CD4-positive, alpha-beta T cell (primary cell): Measurements from ENCODE around the gene SDK1. TPM values are rescaled to one million over a fixed set of nuclear protein-coding genes. Genes with fewer than 3 reads are reported as not detected.

Experiments used
- ATAC-seq: fragments of 200-7000 bp; cut with Tn5 transposase; one replicate; pipeline ENCODE4 v1.10.0; 2022; ENCODE audit warnings: mild to moderate bottlenecking; ENCODE audit not compliant: poor library complexity
- CTCF ChIA-PET: fragments of 350-600 bp; sonication (Branson Sonifier 250); formaldehyde crosslinking; loops from one replicate; lab custom pipeline; 2021; ENCODE audit warnings: antibody characterized with exemption, inconsistent platforms; lab: Charles Lee
- POLR2A ChIA-PET: fragments of 350-600 bp; sonication (Branson Sonifier 250); formaldehyde crosslinking; loops from one replicate; lab custom pipeline; 2021; ENCODE audit warnings: antibody characterized with exemption, inconsistent platforms; lab: Charles Lee
- DNase-seq, 14 experiments: peaks; one replicate each; pipeline ENCODE4 v3.0.0-alpha.2; 2013 to 2020; ENCODE audit warnings: mixed read lengths in 2 of 14
- H3K27ac ChIP-seq, 2 donors: one replicate each; pipeline versions ENCODE4 v1.5.1 to v1.7.0; 2013; ENCODE audit warnings: low read length in 2 of 2, low read depth in 1 of 2, mild to moderate bottlenecking in 1 of 2
- H3K27me3 ChIP-seq, 2 experiments: 1 replicate in 1 of 2; 2 replicates in 1 of 2; pipeline versions ENCODE4 v1.6.1 to v1.7.0; 2013; ENCODE audit warnings: low read length in 2 of 2, control low read depth in 1 of 2, mild to moderate bottlenecking in 1 of 2, moderate library complexity in 1 of 2; ENCODE audit not compliant: insufficient read depth in 2 of 2, control insufficient read depth in 1 of 2
- H3K36me3 ChIP-seq: one replicate; pipeline ENCODE4 v1.6.1; 2013; ENCODE audit warnings: low read length, control low read depth; ENCODE audit not compliant: insufficient read depth
- H3K4me1 ChIP-seq: one replicate; pipeline ENCODE4 v1.6.1; 2013; ENCODE audit warnings: low read length, control low read depth; ENCODE audit not compliant: insufficient read depth
- H3K4me3 ChIP-seq: one replicate; pipeline ENCODE4 v1.5.1; 2013; ENCODE audit warnings: mild to moderate bottlenecking, low read length, moderate library complexity
- H3K9me3 ChIP-seq, 2 experiments: 1 replicate in 1 of 2; 2 replicates in 1 of 2; pipeline versions ENCODE4 v1.6.1 to v1.7.0; 2013; ENCODE audit warnings: low read length in 2 of 2, mild to moderate bottlenecking in 2 of 2, control low read depth in 1 of 2, moderate library complexity in 1 of 2; ENCODE audit not compliant: control insufficient read depth in 1 of 2, insufficient read depth in 1 of 2
- H3K27ac Mint-ChIP-seq: one replicate; pipeline ENCODE4 v1.8.0; 2020; ENCODE audit warnings: mixed read lengths
- H3K27me3 Mint-ChIP-seq: one replicate; pipeline ENCODE4 v1.8.0; 2021; ENCODE audit warnings: mixed read lengths
- H3K36me3 Mint-ChIP-seq: one replicate; pipeline ENCODE4 v1.8.0; 2021; ENCODE audit warnings: low read depth, mixed read lengths
- H3K4me1 Mint-ChIP-seq: one replicate; pipeline ENCODE4 v1.8.0; 2021; ENCODE audit warnings: low read depth, mixed read lengths
- H3K4me3 Mint-ChIP-seq: one replicate; pipeline ENCODE4 v1.8.0; 2020; ENCODE audit warnings: mild to moderate bottlenecking, mixed read lengths
- H3K9me3 Mint-ChIP-seq: one replicate; pipeline ENCODE4 v1.8.0; 2020; ENCODE audit warnings: mixed read lengths
- intact Hi-C, 2 experiments: fragments of 100-400 bp; cut with DNase I in 1 of 2; cut with micrococcal nuclease in 1 of 2; formaldehyde crosslinking; loops; one replicate each; pipeline versions ENCODE4 v1.15.1 to v1.9.0; 2023 to 2025; cut with DNase I, micrococcal nuclease
- total RNA-seq, 174 experiments: library from RNA in 2 of 174; stranded (reverse) in 2 of 174; gene quantifications; one replicate each; pipeline ENCODE4 v1.2.3 and lab custom pipeline; 2021 to 2026
- TF ChIP-seq, protein P1 (sequence below): fragments of 200-600 bp; IDR thresholded peaks from one replicate; pipeline ENCODE4 v1.8.0; 2022; ENCODE audit warnings: antibody characterized with exemption, mild to moderate bottlenecking

The SDK1 gene
- total RNA-seq, 2 experiments from 2014 or later: 1.1 to 1.3 TPM

- Histone ChIP-seq H3K9me3 (peaks cover 0 to 6% of the 10 kb centered on the region in 2 experiments), H3K27ac (no peak overlapping the region), H3K4me1 (no peaks in the 10 kb centered on the region), H3K27me3 (no peaks in the 10 kb centered on the region), H3K36me3 (no peaks in the 10 kb centered on the region), H3K4me3 (no peak overlapping the region)
- Mint-ChIP-seq H3K27ac (no peak overlapping the region), H3K9me3 (no peaks in the 10 kb centered on the region), H3K4me1 (no peaks in the 10 kb centered on the region), H3K4me3 (no peak overlapping the region), H3K27me3 (no peaks in the 10 kb centered on the region), H3K36me3 (no peaks in the 10 kb centered on the region)
- intact Hi-C loops: no loop called here
- TF ChIP-seq, protein P1, sequence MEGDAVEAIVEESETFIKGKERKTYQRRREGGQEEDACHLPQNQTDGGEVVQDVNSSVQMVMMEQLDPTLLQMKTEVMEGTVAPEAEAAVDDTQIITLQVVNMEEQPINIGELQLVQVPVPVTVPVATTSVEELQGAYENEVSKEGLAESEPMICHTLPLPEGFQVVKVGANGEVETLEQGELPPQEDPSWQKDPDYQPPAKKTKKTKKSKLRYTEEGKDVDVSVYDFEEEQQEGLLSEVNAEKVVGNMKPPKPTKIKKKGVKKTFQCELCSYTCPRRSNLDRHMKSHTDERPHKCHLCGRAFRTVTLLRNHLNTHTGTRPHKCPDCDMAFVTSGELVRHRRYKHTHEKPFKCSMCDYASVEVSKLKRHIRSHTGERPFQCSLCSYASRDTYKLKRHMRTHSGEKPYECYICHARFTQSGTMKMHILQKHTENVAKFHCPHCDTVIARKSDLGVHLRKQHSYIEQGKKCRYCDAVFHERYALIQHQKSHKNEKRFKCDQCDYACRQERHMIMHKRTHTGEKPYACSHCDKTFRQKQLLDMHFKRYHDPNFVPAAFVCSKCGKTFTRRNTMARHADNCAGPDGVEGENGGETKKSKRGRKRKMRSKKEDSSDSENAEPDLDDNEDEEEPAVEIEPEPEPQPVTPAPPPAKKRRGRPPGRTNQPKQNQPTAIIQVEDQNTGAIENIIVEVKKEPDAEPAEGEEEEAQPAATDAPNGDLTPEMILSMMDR: no peak
- no peak for DNase-seq
- ChIA-PET CTCF (no interaction called here), POLR2A (no interaction called here)
- ATAC-seq: no peak
Observed at GRCh38 chr7:4073052-4073451, 772.0 kb downstream of the SDK1 start.

DNA sequence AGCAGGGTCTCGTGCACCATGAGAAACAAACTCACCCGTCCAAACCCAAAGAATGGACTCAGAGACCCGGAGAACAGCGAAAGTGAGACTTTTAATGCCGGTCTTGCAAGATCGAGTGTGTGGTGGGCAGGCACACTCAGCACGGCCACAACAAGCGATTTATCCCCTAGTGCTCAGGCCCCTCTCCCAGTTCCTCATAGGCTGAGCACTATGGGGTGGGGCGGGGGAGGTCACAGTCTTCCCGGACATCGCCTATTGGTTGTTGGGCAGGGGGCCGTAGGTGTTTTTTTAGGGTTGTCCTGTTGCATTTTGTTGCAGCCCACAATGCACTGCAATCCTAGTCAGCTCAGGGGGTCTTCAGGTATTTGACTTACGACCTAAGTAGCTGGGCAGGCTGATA lies 772.7 kb downstream of the SDK1 start:
- CTCF ChIA-PET: no interaction called here
- ATAC-seq (no peak), DNase-seq (no peak)
- POLR2A ChIA-PET: no interaction called here
- Histone ChIP-seq H3K9me3 (peaks cover 0 to 6% of the 10 kb centered on the region in 2 experiments), H3K27me3 (no peaks in the 10 kb centered on the region), H3K4me3 (no peak overlapping the region), H3K27ac (no peak overlapping the region), H3K36me3 (no peaks in the 10 kb centered on the region), H3K4me1 (no peaks in the 10 kb centered on the region)
- Mint-ChIP-seq H3K4me1 (no peaks in the 10 kb centered on the region), H3K27me3 (no peaks in the 10 kb centered on the region), H3K9me3 (no peaks in the 10 kb centered on the region), H3K27ac (no peak overlapping the region), H3K4me3 (no peak overlapping the region), H3K36me3 (no peaks in the 10 kb centered on the region)
- intact Hi-C loops: no loop called here
- TF ChIP-seq, protein P1: no peak

- H3K4me3 Mint-ChIP-seq: no peak overlapping the region
- ChIA-PET CTCF (no interaction called here), POLR2A (no interaction called here)
- no peaks in the 10 kb centered on the region for H3K4me1 ChIP-seq
- no peaks in the 10 kb centered on the region for H3K27me3 Mint-ChIP-seq
- DNase-seq: no peak
- peaks cover 0 to 6% of the 10 kb centered on the region in 2 experiments for H3K9me3 ChIP-seq
- intact Hi-C loops: no loop called here
- no peaks in the 10 kb centered on the region for H3K4me1 Mint-ChIP-seq
- no peak for ATAC-seq
- H3K27ac ChIP-seq: no peak overlapping the region
- no peaks in the 10 kb centered on the region for H3K36me3 ChIP-seq
- H3K27me3 ChIP-seq: no peaks in the 10 kb centered on the region
- no peaks in the 10 kb centered on the region for H3K9me3 Mint-ChIP-seq
- no peak overlapping the region for H3K27ac Mint-ChIP-seq
- TF ChIP-seq, protein P1: no peak
- H3K4me3 ChIP-seq: no peak overlapping the region
- H3K36me3 Mint-ChIP-seq: no peaks in the 10 kb centered on the region
Observed at GRCh38 chr7:4074407-4074806, 773.4 kb downstream of the SDK1 start.
